ENCODE data around the gene ERVK3-1.

Gene ERVK3-1

DNA sequence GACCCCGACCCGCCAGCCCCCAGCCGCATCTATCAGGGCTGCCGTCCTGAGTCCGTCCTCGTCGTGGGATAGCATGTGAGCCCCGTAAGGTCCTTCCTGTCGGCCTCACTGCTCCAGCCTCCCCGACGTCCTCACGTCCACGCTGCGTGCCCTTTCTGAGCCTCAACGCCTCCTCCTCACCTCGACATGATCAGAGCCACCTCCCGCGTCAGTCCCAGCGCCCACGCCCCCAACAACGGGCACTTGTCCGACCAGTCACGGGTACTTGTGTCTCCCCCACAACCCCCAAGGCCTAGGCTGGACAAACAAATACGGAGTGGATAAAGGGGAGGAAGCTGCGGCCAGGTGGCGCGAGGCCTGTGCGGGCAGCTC, 56.7 kb downstream of the ERVK3-1 start:
- DNase-seq (ENCODE audit: low spot score): peak; percentile 50

DNA sequence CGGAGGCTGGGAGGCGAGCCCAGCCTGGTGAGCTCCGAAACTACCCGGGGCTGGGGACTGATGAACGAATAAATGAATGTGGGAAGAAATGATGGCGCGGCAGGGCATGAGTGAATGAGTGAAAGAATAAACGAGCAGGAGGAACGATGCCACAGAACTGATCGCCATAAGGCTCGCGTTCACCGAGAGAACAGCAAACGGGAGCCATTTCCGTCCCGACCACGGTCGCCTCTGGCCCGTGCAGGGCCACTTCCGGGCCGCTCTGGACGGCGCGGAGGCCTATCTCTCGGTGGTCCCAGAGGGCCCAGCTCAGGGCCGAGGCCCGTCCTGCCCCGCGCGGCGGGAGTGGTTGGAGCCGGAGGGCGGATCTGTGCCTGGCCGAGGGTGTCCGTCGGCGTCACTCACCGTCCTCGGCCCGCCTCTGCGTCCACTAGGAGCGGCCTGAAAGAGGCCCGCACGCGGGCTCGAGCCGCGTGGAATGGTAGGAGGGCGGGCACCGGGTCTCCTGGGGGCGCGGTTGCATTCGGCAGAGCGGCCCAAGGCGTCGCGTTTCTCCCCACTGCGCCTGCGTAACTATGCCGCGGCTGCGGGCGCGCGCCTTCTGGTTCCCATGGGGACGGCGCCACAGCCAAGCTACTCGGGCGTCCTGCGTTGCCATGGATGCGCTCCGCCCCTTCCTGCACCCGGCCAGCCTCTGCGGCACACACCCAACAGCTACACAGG, 57.3 kb downstream of the ERVK3-1 start, which contains the start of gene ZNF497:
Gene ZNF497 (minus strand): TSS at position 480 of the 723 bp plus-strand sequence. CDS start 5,116 bp downstream, outside the sequence.
- DNase-seq (ENCODE audit: low spot score): peak; percentile 92

DNA sequence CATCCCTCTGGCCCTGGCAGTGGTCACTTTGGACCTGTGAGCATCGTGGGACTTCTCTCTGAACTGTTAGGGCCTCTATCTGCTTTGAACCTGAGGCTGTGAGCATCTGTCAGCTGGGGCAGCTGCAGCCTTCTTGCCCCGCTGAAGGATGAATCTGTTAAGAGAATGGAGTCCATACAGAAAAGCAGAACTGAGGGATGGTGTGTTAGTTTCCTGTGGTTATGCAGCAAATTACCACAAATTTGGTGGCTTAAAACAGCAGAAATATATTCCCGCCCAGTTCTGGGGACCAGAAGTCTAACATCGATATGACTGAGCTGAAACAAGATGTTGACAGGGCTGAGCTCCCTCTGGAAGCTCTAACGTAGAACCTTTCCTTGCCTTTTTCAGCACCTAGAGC, 59.0 kb downstream of the ERVK3-1 start:
- no peak for DNase-seq (ENCODE audit: low spot score)

Small RNA genes within 50 kb of the gene (small RNA-seq; reads per million reads assigned to genes)
- gene MIR6806 (0 reads per million in 2 experiments), gene RNA5SP473 (0.03 to 0.04 reads per million in 2 experiments)
